Endothelial cell of umbilical vein (primary cell): ENCODE measurements around the gene PTPRU. TPM values are rescaled to one million over a fixed set of nuclear protein-coding genes. Genes with fewer than 3 reads are reported as not detected.

Experiments used
- BruUV-seq: library from RNA; stranded (reverse); fragments of 400-500 nt; replicated peaks from 2 replicates; lab custom pipeline; 2021; lab: Mats Ljungman, UMichigan
- CTCF ChIA-PET: fragments of 300-600, 350-600 bp; sonication (Branson Sonifier 250); formaldehyde crosslinking; loops from one replicate; lab custom pipeline; 2021; ENCODE audit warnings: antibody characterized with exemption, inconsistent platforms; lab: Charles Lee
- POLR2A ChIA-PET: fragments of 300-600, 350-600 bp; sonication (Branson Sonifier 250); formaldehyde crosslinking; loops from one replicate; lab custom pipeline; 2021; ENCODE audit warnings: antibody characterized with exemption, inconsistent platforms; lab: Charles Lee
- DNase-seq: peaks from one replicate; pipeline ENCODE4 v3.0.0-alpha.2; 2011; ENCODE audit warnings: low read depth, low spot score
- FAIRE-seq: peaks from 2 replicates; lab custom pipeline; 2011; peaks lifted over from hg19 to GRCh38; lab: Jason Lieb, UNC
- H2AFZ ChIP-seq: 2 replicates; pipeline ENCODE4 v1.6.0; 2012; ENCODE audit warnings: low read depth, low read length, control low read depth, inconsistent platforms
- H3K27ac ChIP-seq: 2 replicates; pipeline ENCODE4 v1.5.1; 2011; ENCODE audit warnings: low read depth, mild to moderate bottlenecking, control low read depth, low read length, moderate library complexity; ENCODE audit not compliant: insufficient read depth
- H3K27me3 ChIP-seq, 2 experiments: 2 replicates each; pipeline versions ENCODE4 v1.6.0 to v1.6.1; 2011; ENCODE audit warnings: low read length in 2 of 2, mixed read lengths in 1 of 2; ENCODE audit not compliant: control insufficient read depth in 2 of 2, insufficient read depth in 2 of 2
- H3K36me3 ChIP-seq, 2 experiments: 2 replicates in 1 of 2; 3 replicates in 1 of 2; pipeline ENCODE4 v1.5.1; 2011; ENCODE audit warnings: low read length in 2 of 2, mild to moderate bottlenecking in 1 of 2, moderate library complexity in 1 of 2; ENCODE audit not compliant: control insufficient read depth in 2 of 2, insufficient read depth in 2 of 2; ENCODE audit errors: extremely low read depth in 1 of 2
- H3K4me1 ChIP-seq: 3 replicates; pipeline ENCODE4 v1.5.1; 2011; ENCODE audit warnings: mild to moderate bottlenecking, low read length; ENCODE audit not compliant: control insufficient read depth, insufficient read depth; ENCODE audit errors: extremely low read depth
- H3K4me2 ChIP-seq: 2 replicates; pipeline ENCODE4 v1.6.1; 2011; ENCODE audit warnings: low read length, control low read depth, mixed read lengths; ENCODE audit not compliant: insufficient read depth
- H3K4me3 ChIP-seq, 3 experiments: fragments of 200-600 bp in 1 of 3; sonication (generic), shearing (Covaris generic) in 1 of 3; replicated peaks in 1 of 3; 2 replicates each; pipeline ENCODE4 v1.5.1; 2011 to 2016; ENCODE audit warnings: control low read depth in 3 of 3, low read length in 3 of 3, mild to moderate bottlenecking in 2 of 3, inconsistent platforms in 1 of 3, low read depth in 1 of 3, moderate library complexity in 1 of 3; ENCODE audit not compliant: insufficient read depth in 1 of 3
- H3K79me2 ChIP-seq: 2 replicates; pipeline ENCODE4 v1.6.0; 2012; ENCODE audit warnings: low read length, inconsistent platforms; ENCODE audit not compliant: control insufficient read depth, insufficient read depth
- H3K9ac ChIP-seq: replicated peaks from 2 replicates; pipeline ENCODE3; 2011; ENCODE audit warnings: low read length, control low read depth; ENCODE audit not compliant: insufficient read depth; ENCODE audit errors: extremely low read depth
- H3K9me1 ChIP-seq: replicated peaks from 3 replicates; pipeline ENCODE4 v1.6.0; 2011; ENCODE audit warnings: mild to moderate bottlenecking, low read length; ENCODE audit not compliant: control insufficient read depth, insufficient read depth; ENCODE audit errors: extremely low read depth
- H3K9me3 ChIP-seq: replicated peaks from 2 replicates; pipeline ENCODE4 v1.5.1; 2012; ENCODE audit warnings: low read length, inconsistent platforms; ENCODE audit not compliant: control insufficient read depth, insufficient read depth
- H4K20me1 ChIP-seq: replicated peaks from 2 replicates; pipeline ENCODE3; 2011; ENCODE audit warnings: mild to moderate bottlenecking, low read length; ENCODE audit not compliant: control insufficient read depth, insufficient read depth; ENCODE audit errors: extremely low read depth
- EZH2 ChIP-seq: IDR thresholded peaks from 2 replicates; pipeline ENCODE4 v1.6.1; 2012; ENCODE audit warnings: borderline replicate concordance, low read depth, mild to moderate bottlenecking, moderate library complexity, low read length, inconsistent platforms; ENCODE audit not compliant: severe bottlenecking
- FOS ChIP-seq: IDR thresholded peaks from 2 replicates; pipeline ENCODE4 v1.6.1; 2011; ENCODE audit warnings: mild to moderate bottlenecking, low read length, moderate library complexity, borderline replicate concordance; ENCODE audit not compliant: insufficient read depth
- GATA2 ChIP-seq: IDR thresholded peaks from 2 replicates; pipeline ENCODE4 v1.7.0; 2011; ENCODE audit warnings: low read depth, mild to moderate bottlenecking, moderate library complexity, mixed read lengths, low read length; ENCODE audit not compliant: insufficient read length, insufficient read depth
- JUN ChIP-seq: IDR thresholded peaks from 2 replicates; pipeline ENCODE4 v1.6.1; 2011; ENCODE audit warnings: borderline replicate concordance, low read depth; ENCODE audit not compliant: insufficient read length, insufficient read depth
- MYC ChIP-seq: IDR thresholded peaks from one replicate; pipeline ENCODE4 v1.6.1; 2011; ENCODE audit warnings: mild to moderate bottlenecking, low read depth, low read length
- POLR2A ChIP-seq: IDR thresholded peaks from 2 replicates; pipeline ENCODE4 v1.6.1; 2012; ENCODE audit warnings: low read depth, mild to moderate bottlenecking, control low read depth, low read length
- POLR2AphosphoS5 ChIP-seq: IDR thresholded peaks from 2 replicates; pipeline ENCODE4 v1.6.1; 2012; ENCODE audit warnings: low read depth, mild to moderate bottlenecking, control low read depth, low read length, moderate library complexity; ENCODE audit not compliant: insufficient read depth
- dilution Hi-C: fragments of 300-500 bp; cut with MboI; formaldehyde crosslinking; loops from one replicate; pipeline ENCODE4 v1.15.0; 2019; ENCODE audit warnings: low sequenced_read_pairs; ENCODE audit not compliant: extremely low pct_ligation_motif_present
- intact Hi-C: fragments of 100-400 bp; cut with micrococcal nuclease; formaldehyde crosslinking; loops from one replicate; pipeline ENCODE4 v1.10.0; 2022
- polyA plus RNA-seq, 4 experiments: library from polyadenylated mRNA; depleted of rRNA in 3 of 4; stranded (reverse) in 3 of 4; unstranded in 1 of 4; fragments of >200 nt; gene quantifications; 2 replicates each; pipeline versions ENCODE4 v1.2.1 to v1.2.3, GENCODE V29; 2011 to 2012; ENCODE audit warnings: missing spikeins in 1 of 4
- total RNA-seq: library from RNA; stranded (reverse); gene quantifications from 2 replicates; pipeline ENCODE4 v1.2.3, GENCODE V29; 2021
- TF ChIP-seq, protein P1 (sequence below): IDR thresholded peaks from 2 replicates; pipeline ENCODE4 v1.6.1; 2011; ENCODE audit not compliant: insufficient read depth, insufficient read length
- TF ChIP-seq, protein P2 (sequence below), 2 donors: IDR thresholded peaks; 1 replicate in 1 of 2; 2 replicates in 1 of 2; pipeline ENCODE4 v1.5.1; 2011; ENCODE audit warnings: low read length in 2 of 2, mild to moderate bottlenecking in 2 of 2, moderate library complexity in 2 of 2, control low read depth in 1 of 2, inconsistent platforms in 1 of 2, low read depth in 1 of 2; ENCODE audit not compliant: insufficient read depth in 1 of 2; ENCODE audit errors: extremely low read depth in 1 of 2

PTPRU gene
- total and polyA plus RNA-seq, 2 donors (not counting 3 experiments of a cell fraction or from before 2014, with no cell fraction given), result 0.58 to 2.6 TPM

DNA sequence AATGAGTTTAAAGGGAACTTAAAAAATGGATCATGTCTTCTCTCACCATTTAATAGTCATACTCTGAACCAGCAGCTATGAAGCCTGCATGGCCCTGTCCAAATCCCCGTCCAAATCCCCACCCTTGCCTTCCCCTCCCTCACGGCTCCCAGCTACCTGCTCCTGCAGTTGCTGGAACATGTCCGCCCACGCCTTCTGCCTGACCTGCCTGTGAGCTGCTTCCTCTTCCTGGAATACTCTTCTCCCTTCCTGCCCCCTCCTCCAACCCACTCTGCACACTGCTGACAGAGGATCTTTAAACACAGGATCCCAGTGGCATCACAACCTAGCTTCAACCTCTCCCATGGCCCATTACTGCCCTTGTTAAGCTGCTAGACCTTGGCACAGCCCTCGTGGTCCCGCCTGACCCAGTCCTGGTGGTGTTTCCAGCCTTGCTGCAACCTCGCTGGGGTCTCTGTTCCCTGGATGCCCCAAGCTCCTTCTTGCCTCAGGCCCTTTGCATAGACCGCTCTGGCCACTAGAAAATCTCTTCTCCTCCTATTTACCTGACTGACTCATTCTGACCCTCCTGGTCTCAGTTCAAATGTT lies 118.3 kb downstream of the PTPRU start:
- POLR2A ChIA-PET, result no interaction called here
- no peak overlapping the region for H3K9ac ChIP-seq
- H3K4me3 ChIP-seq, result no peak overlapping the region
- no peaks in the 10 kb centered on the region for H3K36me3 ChIP-seq
- intact Hi-C loops (no loop called here), dilution Hi-C loops (no loop called here)
- H3K9me3 ChIP-seq, result no peaks in the 10 kb centered on the region
- DNase-seq, result no peak
- H3K4me2 ChIP-seq, result no peak overlapping the region
- FAIRE-seq, result no peak
- H3K27me3 ChIP-seq, result no peaks in the 10 kb centered on the region
- no peaks in the 10 kb centered on the region for H3K9me1 ChIP-seq
- no peaks in the 10 kb centered on the region for H3K79me2 ChIP-seq
- CTCF ChIA-PET, result interaction anchor here (1.0 to 1.4 kb wide), 2 partner anchors 14 to 18 kb away, joined by 3 to 5 read pairs; no protein-coding TSS in a partner anchor
- TF ChIP-seq FOS, result no peak
- TF ChIP-seq GATA2, result no peak
- TF ChIP-seq, protein P1, sequence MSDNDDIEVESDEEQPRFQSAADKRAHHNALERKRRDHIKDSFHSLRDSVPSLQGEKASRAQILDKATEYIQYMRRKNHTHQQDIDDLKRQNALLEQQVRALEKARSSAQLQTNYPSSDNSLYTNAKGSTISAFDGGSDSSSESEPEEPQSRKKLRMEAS, result no peak
- TF ChIP-seq, protein P2, sequence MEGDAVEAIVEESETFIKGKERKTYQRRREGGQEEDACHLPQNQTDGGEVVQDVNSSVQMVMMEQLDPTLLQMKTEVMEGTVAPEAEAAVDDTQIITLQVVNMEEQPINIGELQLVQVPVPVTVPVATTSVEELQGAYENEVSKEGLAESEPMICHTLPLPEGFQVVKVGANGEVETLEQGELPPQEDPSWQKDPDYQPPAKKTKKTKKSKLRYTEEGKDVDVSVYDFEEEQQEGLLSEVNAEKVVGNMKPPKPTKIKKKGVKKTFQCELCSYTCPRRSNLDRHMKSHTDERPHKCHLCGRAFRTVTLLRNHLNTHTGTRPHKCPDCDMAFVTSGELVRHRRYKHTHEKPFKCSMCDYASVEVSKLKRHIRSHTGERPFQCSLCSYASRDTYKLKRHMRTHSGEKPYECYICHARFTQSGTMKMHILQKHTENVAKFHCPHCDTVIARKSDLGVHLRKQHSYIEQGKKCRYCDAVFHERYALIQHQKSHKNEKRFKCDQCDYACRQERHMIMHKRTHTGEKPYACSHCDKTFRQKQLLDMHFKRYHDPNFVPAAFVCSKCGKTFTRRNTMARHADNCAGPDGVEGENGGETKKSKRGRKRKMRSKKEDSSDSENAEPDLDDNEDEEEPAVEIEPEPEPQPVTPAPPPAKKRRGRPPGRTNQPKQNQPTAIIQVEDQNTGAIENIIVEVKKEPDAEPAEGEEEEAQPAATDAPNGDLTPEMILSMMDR (IDR thresholded peaks at IDR 0.05; ENCODE audit: extremely low read depth in 1 of 2, insufficient read depth in 1 of 2, low read depth in 1 of 2, low read length in 2 of 2), result no peak
- TF ChIP-seq JUN, result no peak
- TF ChIP-seq EZH2, result no peak
- no peak for TF ChIP-seq POLR2A
- TF ChIP-seq MYC, result no peak
- TF ChIP-seq POLR2AphosphoS5, result no peak
- no peak overlapping the region for H2AFZ ChIP-seq
- H3K4me1 ChIP-seq, result no peaks in the 10 kb centered on the region
- no TSS peak for BruUV-seq
- H4K20me1 ChIP-seq, result no peaks in the 10 kb centered on the region
- no peak overlapping the region for H3K27ac ChIP-seq
